ENCODE data around the gene PTMS. TPM values are rescaled to one million over a fixed set of nuclear protein-coding genes. Genes with fewer than 3 reads are reported as not detected.

PTMS gene
- total RNA-seq, 1 experiment from 2014 or later = 370 TPM

GRCh38 chr12:6750506-6750905 lies 15.7 kb upstream of the PTMS start (continued):
- TF ChIP-seq ZNF532 (CRISPR knock-in tag; IDR thresholded peaks at IDR 0.05; ENCODE audit: borderline replicate concordance) (no peak), FOXJ3 (CRISPR knock-in tag; IDR thresholded peaks at IDR 0.05; ENCODE audit: borderline replicate concordance) (no peak), CREM (CRISPR knock-in tag; IDR thresholded peaks at IDR 0.05) (no peak), SMAD3 (CRISPR knock-in tag; IDR thresholded peaks at IDR 0.05; ENCODE audit: borderline replicate concordance) (no peak)
- TF ChIP-seq, protein P1, sequence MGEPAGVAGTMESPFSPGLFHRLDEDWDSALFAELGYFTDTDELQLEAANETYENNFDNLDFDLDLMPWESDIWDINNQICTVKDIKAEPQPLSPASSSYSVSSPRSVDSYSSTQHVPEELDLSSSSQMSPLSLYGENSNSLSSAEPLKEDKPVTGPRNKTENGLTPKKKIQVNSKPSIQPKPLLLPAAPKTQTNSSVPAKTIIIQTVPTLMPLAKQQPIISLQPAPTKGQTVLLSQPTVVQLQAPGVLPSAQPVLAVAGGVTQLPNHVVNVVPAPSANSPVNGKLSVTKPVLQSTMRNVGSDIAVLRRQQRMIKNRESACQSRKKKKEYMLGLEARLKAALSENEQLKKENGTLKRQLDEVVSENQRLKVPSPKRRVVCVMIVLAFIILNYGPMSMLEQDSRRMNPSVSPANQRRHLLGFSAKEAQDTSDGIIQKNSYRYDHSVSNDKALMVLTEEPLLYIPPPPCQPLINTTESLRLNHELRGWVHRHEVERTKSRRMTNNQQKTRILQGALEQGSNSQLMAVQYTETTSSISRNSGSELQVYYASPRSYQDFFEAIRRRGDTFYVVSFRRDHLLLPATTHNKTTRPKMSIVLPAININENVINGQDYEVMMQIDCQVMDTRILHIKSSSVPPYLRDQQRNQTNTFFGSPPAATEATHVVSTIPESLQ (CRISPR knock-in tag; IDR thresholded peaks at IDR 0.05) = no peak
- TF ChIP-seq, protein P2, sequence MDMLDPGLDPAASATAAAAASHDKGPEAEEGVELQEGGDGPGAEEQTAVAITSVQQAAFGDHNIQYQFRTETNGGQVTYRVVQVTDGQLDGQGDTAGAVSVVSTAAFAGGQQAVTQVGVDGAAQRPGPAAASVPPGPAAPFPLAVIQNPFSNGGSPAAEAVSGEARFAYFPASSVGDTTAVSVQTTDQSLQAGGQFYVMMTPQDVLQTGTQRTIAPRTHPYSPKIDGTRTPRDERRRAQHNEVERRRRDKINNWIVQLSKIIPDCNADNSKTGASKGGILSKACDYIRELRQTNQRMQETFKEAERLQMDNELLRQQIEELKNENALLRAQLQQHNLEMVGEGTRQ (CRISPR knock-in tag; IDR thresholded peaks at IDR 0.05) = no peak

- DNase-seq (ENCODE audit: low spot score) (no peak), ATAC-seq (no peak)
- POLR2A ChIA-PET = interaction anchor here (1.1 to 5.1 kb wide), 5 partner anchors 16 to 100 kb away, joined by 3 to 84 read pairs (median 22); partner anchors contain the start of genes CDCA3, COPS7A, PTMS and USP5
- Mint-ChIP-seq H3K9me3 (no peaks in the 10 kb centered on the region), H3K36me3 (peaks cover 48% of the 10 kb centered on the region), H3K27ac (no peak overlapping the region; the same call in 1 of the 2 replicates), H3K27me3 (ENCODE audit: low read depth) (no peaks in the 10 kb centered on the region), H3K4me1 (peaks cover 20% of the 10 kb centered on the region), H3K4me3 (peak overlapping the region; percentile 92)
- no peak for TF ChIP-seq FOXJ3 (CRISPR knock-in tag; IDR thresholded peaks at IDR 0.05; ENCODE audit: borderline replicate concordance)
- TF ChIP-seq ESRRA (CRISPR knock-in tag; IDR thresholded peaks at IDR 0.05; ENCODE audit: borderline replicate concordance) = no peak
- no peak for TF ChIP-seq ZSCAN18 (CRISPR knock-in tag; IDR thresholded peaks at IDR 0.05)
- no peak for TF ChIP-seq ATF1 (CRISPR knock-in tag; IDR thresholded peaks at IDR 0.05)
- TF ChIP-seq HMGA2 (CRISPR knock-in tag; IDR thresholded peaks at IDR 0.05) = no peak
- TF ChIP-seq, protein P3, sequence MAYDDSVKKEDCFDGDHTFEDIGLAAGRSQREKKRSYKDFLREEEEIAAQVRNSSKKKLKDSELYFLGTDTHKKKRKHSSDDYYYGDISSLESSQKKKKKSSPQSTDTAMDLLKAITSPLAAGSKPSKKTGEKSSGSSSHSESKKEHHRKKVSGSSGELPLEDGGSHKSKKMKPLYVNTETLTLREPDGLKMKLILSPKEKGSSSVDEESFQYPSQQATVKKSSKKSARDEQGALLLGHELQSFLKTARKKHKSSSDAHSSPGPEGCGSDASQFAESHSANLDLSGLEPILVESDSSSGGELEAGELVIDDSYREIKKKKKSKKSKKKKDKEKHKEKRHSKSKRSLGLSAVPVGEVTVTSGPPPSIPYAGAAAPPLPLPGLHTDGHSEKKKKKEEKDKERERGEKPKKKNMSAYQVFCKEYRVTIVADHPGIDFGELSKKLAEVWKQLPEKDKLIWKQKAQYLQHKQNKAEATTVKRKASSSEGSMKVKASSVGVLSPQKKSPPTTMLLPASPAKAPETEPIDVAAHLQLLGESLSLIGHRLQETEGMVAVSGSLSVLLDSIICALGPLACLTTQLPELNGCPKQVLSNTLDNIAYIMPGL (CRISPR knock-in tag; IDR thresholded peaks at IDR 0.05) = no peak
- TF ChIP-seq ZNF138 (CRISPR knock-in tag; conservative IDR thresholded peaks at IDR 0.05) = no peak
- no peak for TF ChIP-seq ZNF263 (CRISPR knock-in tag; IDR thresholded peaks at IDR 0.05; ENCODE audit: low read depth)
- no peak for TF ChIP-seq ZNF416 (CRISPR knock-in tag; IDR thresholded peaks at IDR 0.05)
- TF ChIP-seq AR (CRISPR knock-in tag; IDR thresholded peaks at IDR 0.05) = no peak
- CTCF ChIA-PET = interaction anchor here (0.6 to 7.7 kb wide), 16 partner anchors 8 to 174 kb away, joined by 4 to 234 read pairs (median 20); partner anchors contain the start of genes CDCA3, COPS7A, GNB3 and GPR162
Measured at GRCh38 chr12:6751767-6752166, 14.4 kb upstream of the PTMS start.

All from WTC11 (cell line).